HG02678 (cell line): ENCODE data around the gene GPHA2.

Experiments
- ATAC-seq: cut with Tn5 transposase; IDR thresholded peaks from one replicate; pipeline ENCODE4 v1.9.1; 2021; ENCODE audit warnings: mild to moderate bottlenecking, moderate library complexity; ENCODE audit not compliant: unreplicated experiment

Gene GPHA2

GRCh38 chr11:64911689-64912088 is 24.0 kb downstream of the GPHA2 start:
- ATAC-seq, result no peak

GRCh38 chr11:64911142-64911541 is 24.6 kb downstream of the GPHA2 start:
- ATAC-seq, result no peak

- no peak for ATAC-seq
Observed at GRCh38 chr11:64910451-64911093, 25.1 kb downstream of the GPHA2 start.

- ATAC-seq, result no peak
Observed at GRCh38 chr11:64909653-64910343, 25.9 kb downstream of the GPHA2 start.

- ATAC-seq, result no peak
Observed at GRCh38 chr11:64908766-64909165, 26.9 kb downstream of the GPHA2 start.

- ATAC-seq, result no peak
Observed at GRCh38 chr11:64906314-64906635, 29.4 kb downstream of the GPHA2 start.

- no peak for ATAC-seq
Observed at GRCh38 chr11:64905516-64906313, 30.0 kb downstream of the GPHA2 start.

GRCh38 chr11:64903291-64903833 is 32.3 kb downstream of the GPHA2 start:
- no peak for ATAC-seq

GRCh38 chr11:64902102-64902900 is 33.4 kb downstream of the GPHA2 start:
- no peak for ATAC-seq

GRCh38 chr11:64900774-64901173 is 34.9 kb downstream of the GPHA2 start:
- ATAC-seq, result no peak

GRCh38 chr11:64900263-64900678 is 35.4 kb downstream of the GPHA2 start:
- no peak for ATAC-seq

GRCh38 chr11:64898541-64898940 is 37.2 kb downstream of the GPHA2 start:
- no peak for ATAC-seq

GRCh38 chr11:64898076-64898445 is 37.6 kb downstream of the GPHA2 start:
- no peak for ATAC-seq

- ATAC-seq, result no peak
Observed at GRCh38 chr11:64897381-64898075, 38.2 kb downstream of the GPHA2 start.

GRCh38 chr11:64896448-64897022 is 39.2 kb downstream of the GPHA2 start:
- ATAC-seq, result no peak

GRCh38 chr11:64894812-64895452 is 40.8 kb downstream of the GPHA2 start:
- no peak for ATAC-seq

- ATAC-seq, result peak; percentile 75
Observed at GRCh38 chr11:64894070-64894811, 41.5 kb downstream of the GPHA2 start.

- ATAC-seq, result no peak
Observed at GRCh38 chr11:64893194-64894069, 42.3 kb downstream of the GPHA2 start.
